Stimulated activated CD4-positive, alpha-beta T cell treated with anti-CD3 and anti-CD28 coated beads, Interleukin-1b, Interleukin-23, amount 100 ng/mL, for 24 hours (primary cell): ENCODE results near the gene CAMKK1.
"Not testable (repeated sequence)": the region's sequence is repeated elsewhere in the genome, so short reads cannot be mapped to it uniquely, and the experiment has no call there.

Source experiments
- DNase-seq, 4 experiments: peaks; one replicate each; pipeline ENCODE4 v3.0.0-alpha.2; 2020; ENCODE audit warnings: low read depth in 4 of 4, low spot score in 1 of 4

CAMKK1 gene

DNA sequence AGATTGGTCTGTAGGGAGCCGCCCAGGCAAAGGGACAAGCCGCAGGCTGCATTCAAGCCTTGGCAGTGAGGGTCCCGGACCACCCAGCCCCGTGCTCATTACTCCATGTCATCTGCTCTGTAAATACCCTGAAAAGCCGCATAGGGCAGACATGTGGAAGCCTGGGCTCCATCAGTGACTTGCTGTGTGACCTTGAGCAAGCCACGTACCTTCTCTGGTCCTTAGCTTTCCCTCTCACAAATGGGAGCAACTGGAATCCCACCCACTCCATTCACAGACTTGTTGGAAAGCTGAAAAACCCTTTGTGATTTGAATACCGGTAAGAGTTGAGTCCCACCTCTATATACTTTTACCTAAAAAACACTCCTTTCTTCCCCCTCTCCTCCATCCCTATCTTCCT lies 11.9 kb downstream of the CAMKK1 start:
- DNase-seq: no peak

DNA sequence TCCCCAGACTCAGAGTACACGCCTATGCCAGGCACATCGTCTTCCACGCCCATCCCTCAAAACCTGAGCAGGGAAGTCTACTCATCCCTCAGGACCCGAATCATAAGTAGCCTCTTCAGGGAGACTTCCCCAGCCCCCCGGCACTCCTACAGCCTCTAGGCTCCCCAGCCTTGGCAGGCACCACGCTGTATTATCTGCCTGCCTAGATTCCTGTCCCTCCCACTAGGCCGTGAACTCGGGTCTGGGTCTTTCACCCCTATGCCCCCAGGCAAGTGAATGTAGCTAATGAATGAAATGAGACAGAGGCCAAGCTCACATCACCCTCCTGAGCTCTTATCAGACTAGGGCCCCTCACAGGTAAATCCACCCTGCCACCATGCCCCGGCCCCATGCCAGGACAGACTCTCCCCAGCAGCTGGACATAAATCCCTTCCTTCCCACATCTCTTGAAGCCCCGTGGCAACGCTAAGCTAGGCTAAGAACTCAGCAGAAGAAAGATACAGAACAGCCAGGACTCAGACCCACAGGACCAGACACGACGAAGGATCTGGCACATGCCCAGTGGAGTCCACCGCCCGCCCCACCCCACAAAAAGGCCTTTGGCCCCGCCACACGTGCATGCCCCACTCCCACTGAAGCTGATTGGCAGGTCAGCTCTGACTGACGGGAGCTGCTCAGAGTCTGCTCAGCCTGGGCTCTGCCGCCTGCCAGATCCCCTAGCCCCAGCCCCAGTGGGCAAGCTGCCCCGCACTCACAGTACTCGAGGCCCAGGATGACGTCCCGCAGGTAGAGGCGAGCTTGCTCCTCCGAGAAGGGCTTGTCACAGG lies 13.0 kb downstream of the CAMKK1 start:
- DNase-seq: no peak

DNA sequence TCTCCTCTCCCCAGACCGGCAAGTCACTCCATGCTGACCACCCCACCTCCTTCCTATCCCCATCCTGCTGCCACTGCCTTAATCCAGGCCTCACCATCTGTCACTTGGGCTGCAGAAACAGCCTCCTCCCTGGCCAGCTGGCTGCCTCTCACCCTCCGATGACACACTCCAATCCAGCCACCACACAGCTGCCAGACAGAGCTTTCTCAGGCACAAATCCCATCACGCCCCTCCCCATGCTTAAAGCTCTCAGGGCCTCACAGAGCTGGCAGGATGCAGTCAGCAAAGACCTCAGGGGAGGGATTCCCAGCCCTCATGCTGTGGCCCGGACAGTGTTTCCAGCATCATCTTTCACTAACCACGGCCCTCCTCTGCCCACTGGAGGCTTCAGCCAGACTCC lies 13.7 kb downstream of the CAMKK1 start:
- DNase-seq: no peak

GRCh38 chr17:3877220-3877619 lies 15.6 kb downstream of the CAMKK1 start:
- no peak for DNase-seq

- no peak for DNase-seq
These were observed 17.5 kb downstream of the CAMKK1 start for GRCh38 chr17:3875317-3875716.

- DNase-seq: no peak
These were observed 19.0 kb downstream of the CAMKK1 start for GRCh38 chr17:3873862-3874261.

- no peak for DNase-seq
These were observed 22.0 kb downstream of the CAMKK1 start for GRCh38 chr17:3870871-3871306.

DNA sequence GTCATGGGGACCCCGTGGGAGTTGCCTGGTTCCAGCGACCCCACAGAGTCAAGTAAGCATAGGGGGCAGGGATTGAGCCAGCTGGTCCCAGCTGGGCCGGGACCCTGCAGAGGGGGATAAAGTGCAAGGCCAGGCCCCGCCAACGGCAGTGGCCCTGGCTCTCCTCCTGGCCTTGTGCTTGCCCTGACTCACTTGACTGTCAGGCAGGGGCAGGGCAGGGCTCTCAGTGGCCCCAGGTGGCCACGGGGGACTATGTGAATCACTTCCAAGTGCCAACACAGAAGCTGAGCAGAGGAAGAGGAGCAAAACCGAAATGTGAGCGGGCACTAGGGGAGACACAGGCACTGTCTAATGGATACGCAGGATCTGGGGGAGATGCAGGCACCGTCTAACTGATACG lies 25.2 kb downstream of the CAMKK1 start:
- DNase-seq: no peak

GRCh38 chr17:3867106-3867505 lies 25.7 kb downstream of the CAMKK1 start:
- DNase-seq: no peak

DNA sequence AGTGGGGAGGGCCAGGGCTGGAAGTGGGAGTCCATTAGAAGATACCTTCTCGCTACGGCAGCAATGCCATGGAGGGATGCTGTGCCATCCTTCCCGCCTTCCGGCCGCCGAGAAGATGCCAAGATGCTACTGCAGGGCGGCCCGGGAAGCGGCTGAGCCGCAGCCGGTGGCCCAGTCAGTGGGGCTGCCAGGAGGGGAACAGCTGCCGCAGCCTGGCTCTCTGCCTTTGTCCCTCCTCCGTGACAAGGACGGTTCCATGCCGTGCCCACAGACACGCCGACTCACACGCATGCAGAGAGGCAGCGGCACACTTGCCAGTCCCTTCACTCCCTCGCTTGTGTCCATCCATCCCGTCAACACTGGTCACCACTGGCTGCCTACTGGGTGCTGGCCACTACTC lies 26.6 kb downstream of the CAMKK1 start:
- DNase-seq: no peak

DNA sequence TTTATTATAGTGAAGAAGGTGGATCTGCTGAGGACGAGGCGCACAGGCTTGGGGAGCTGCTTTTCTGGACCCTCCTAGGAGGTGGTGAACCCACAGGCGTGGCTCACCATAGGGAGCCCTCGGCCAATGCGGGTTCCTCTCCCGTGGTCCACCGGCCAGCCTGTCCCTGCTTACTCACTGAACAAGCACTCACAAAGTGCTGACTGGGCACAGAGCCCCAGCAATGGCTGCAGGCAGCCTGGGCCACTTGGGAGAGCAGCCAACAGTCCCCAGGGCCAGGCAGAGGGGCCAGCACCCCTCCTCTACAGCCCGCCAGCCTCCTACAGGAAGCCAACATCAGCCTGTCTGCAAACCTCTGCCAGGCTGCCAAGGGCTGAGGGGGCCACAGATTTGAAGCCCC lies 27.7 kb downstream of the CAMKK1 start:
- DNase-seq: no peak

DNA sequence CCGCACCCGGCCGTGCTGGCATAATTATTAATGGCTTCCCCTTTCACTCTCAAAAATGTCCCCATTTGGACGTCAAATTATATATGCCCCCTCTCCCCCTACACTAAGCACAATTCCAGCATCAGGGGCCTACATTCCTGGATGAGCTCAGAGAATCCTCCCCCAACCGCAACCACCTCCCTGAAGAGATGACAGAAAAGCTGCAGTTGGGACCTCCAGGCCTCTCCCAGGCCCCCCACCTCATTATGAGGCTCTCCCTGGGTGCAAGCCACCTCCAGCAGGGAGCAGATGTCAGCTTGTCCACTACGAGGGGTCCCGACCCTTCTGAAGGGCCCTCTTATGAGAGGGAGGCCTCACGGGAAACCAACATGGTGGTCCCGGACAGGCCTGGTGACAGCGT lies 28.3 kb downstream of the CAMKK1 start:
- no peak for DNase-seq

GRCh38 chr17:3861761-3862681 lies 30.8 kb downstream of the CAMKK1 start:
- DNase-seq: no peak

DNA sequence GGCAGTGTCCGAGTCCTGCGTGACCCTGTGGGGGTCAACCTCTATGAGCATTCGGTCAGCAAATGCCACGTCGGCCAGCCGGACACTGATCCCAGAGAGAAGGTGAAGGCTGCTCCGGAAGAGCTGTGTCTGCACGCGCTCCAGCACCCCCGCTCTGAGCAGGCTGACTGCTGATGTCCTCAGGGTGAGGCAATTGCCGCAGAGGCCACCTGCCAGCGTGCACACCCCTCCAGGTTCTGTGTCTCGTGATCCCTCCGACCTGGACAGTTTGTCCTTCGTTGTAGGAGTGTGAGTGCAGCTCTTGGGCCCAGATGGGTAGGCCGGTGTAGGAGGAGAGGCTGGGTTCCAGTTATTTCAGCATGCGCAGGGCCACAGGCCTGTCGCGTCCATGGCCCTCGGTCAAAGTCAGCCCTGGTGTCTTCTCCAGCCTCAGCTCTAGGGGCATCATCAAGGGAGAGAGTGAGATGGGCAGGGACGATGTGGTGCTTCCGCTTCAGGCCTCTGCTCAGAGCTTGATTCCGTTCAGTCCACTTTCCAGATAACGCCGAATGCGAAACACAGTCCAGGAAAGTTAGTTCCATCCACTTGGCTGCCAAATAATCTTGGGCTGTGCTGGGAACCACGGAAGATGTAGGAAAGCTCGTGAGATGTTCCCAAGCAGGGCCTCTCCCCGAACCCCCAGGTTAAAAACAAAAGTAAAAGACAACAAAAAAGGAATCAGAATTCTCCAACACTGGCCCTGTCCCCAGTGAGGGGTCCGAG lies 31.7 kb downstream of the CAMKK1 start:
- no peak for DNase-seq

- no peak for DNase-seq
These were observed 32.9 kb downstream of the CAMKK1 start for GRCh38 chr17:3859940-3860339.

DNA sequence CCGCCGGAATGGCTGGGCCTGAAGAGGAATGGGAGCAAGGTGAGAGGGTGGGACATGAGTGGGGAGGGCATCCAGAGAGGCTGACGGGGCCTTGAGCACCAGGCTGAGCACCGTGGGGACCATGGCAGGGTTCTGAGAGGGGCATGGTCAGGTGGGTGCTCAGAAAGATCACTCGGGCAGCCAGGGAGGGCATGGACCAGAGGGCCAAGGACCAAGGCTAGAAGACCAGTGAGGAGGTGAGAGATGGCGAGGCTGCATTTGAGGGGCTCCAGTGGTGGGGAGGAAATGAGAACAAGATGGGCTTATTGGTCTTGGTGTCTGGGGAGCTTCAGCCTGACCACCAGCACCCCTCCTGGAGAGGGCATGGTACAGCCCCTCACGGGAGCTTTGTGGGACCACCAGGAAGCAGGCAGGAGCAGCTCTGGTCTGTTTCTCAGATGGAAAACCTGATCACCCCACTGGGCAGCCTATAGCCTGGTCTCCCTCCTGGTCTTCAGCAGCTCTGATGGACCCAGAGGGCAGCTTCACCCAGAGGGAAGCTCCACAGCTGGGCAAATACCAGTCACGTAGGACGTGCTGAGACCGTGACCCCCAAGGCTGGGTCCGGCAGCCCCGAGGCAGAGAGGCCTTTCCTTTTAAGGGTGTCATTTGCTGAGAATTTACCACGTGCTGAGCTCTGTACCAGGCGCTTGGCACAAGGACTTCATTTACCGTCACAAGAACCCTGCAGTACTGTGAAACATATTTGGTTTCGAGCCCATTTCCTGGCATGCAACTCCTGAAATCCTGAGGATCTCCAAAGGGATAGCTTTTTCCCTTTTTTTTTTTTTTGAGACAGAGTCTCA lies 35.4 kb downstream of the CAMKK1 start:
- no peak for DNase-seq

- not testable (repeated sequence) for DNase-seq
These were observed 38.6 kb downstream of the CAMKK1 start for GRCh38 chr17:3854204-3854603.

DNA sequence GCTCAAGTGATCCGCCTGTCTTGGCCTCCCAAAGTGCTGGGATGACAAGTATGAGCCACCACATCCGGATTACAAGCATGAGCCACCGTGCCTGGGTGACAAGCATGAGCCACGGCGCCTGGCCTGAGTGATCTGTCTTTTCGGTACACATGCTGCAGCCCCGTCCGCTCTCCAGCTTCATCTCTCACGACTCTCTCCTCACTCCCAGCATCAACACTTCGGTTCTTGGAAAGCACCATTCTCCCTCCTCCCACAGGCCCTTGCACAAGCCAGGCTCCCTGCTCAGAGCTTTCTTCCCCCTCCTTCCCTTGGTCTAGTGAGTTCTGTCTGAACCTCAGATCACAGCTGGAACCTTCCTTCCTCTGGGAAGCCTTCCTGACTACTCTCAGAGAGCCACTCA lies 40.3 kb downstream of the CAMKK1 start:
- no peak for DNase-seq

- DNase-seq: no peak
These were observed 41.3 kb downstream of the CAMKK1 start for GRCh38 chr17:3851461-3852100.

DNA sequence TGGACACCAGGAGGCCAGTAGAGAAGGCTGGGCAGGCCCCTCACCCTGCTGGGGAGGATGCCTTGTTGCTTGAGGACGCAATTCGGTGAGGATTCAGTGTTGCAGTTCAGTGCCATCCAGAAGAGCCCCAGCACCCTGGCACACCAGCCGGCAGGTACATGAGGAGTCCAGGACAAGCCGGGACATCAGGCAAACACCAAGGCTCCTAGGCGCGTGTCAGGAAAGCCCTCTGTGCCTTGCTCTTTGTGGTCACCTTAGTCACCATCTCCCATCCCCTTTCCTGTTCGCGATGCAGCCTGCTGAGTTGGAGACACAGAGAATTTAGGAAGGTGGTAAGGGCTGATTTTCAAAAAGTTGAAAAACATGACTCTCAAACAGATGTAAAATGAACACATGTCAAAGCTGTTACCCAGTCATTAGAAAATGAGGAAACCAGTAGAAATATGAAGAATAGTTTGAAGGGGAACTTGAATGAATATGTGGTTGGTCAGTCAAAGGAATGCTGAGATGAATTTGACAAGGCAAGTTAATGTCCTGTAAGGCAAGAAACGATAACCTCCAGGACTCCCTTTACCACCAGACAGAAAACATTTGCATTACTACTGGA lies 44.5 kb downstream of the CAMKK1 start:
- no peak for DNase-seq
